GM12878 (cell line): Measurements from ENCODE around the gene PHOSPHO1. TPM values are rescaled to one million over a fixed set of nuclear protein-coding genes. Genes with fewer than 3 reads are reported as not detected.

Source experiments
- BACH1 ChIP-seq: fragments of 450-650 bp; IDR thresholded peaks from 2 replicates; pipeline ENCODE4 v1.6.1; 2017; ENCODE audit warnings: mild to moderate bottlenecking, borderline replicate concordance
- EGR1 ChIP-seq, 2 experiments: IDR thresholded peaks; 1 replicate in 1 of 2; 2 replicates in 1 of 2; pipeline ENCODE4 v1.6.1; 2011 to 2012; ENCODE audit warnings: low read depth in 2 of 2, low read length in 2 of 2, borderline replicate concordance in 1 of 2, mild to moderate bottlenecking in 1 of 2, moderate library complexity in 1 of 2
- ETV6 ChIP-seq, 2 experiments: fragments of 450-650 bp in 1 of 2; IDR thresholded peaks in 1 of 2; conservative IDR thresholded peaks in 1 of 2; 2 replicates each; pipeline ENCODE4 v1.6.1; 2014; ENCODE audit warnings: antibody characterized with exemption in 1 of 2, borderline replicate concordance in 1 of 2, low read depth in 1 of 2, mild to moderate bottlenecking in 1 of 2, moderate library complexity in 1 of 2
- FOXK2 ChIP-seq: fragments of 450-650 bp; IDR thresholded peaks from 2 replicates; pipeline ENCODE4 v1.6.1; 2017; ENCODE audit warnings: mild to moderate bottlenecking, moderate library complexity
- GABPA ChIP-seq: IDR thresholded peaks from 2 replicates; pipeline ENCODE4 v1.6.1; 2014; ENCODE audit warnings: antibody characterized with exemption, low read depth, mild to moderate bottlenecking, inconsistent platforms
- HDAC6 ChIP-seq: fragments of 200-600 bp; sonication (generic); IDR thresholded peaks from one replicate; pipeline ENCODE4 v1.8.0; 2017; ENCODE audit warnings: antibody characterized with exemption; ENCODE audit not compliant: unreplicated experiment
- IRF4 ChIP-seq: IDR thresholded peaks from 2 replicates; pipeline ENCODE4 v1.6.1; 2011; ENCODE audit warnings: low read depth, low read length
- JUNB ChIP-seq: IDR thresholded peaks from 2 replicates; pipeline ENCODE4 v1.6.1; 2016; ENCODE audit warnings: antibody characterized with exemption, mild to moderate bottlenecking
- KAT2A ChIP-seq: conservative IDR thresholded peaks from 2 replicates; pipeline ENCODE4 v1.6.1; 2011; ENCODE audit warnings: low read depth, low read length; ENCODE audit not compliant: control insufficient read depth
- NFXL1 ChIP-seq: fragments of 450-650 bp; IDR thresholded peaks from 2 replicates; pipeline ENCODE4 v1.6.1; 2017; ENCODE audit warnings: antibody characterized with exemption, mild to moderate bottlenecking, borderline replicate concordance
- NRF1 ChIP-seq: conservative IDR thresholded peaks from 2 replicates; pipeline ENCODE4 v1.6.1; 2011; ENCODE audit warnings: mild to moderate bottlenecking, low read depth, low read length, improper control_type of control experiment
- PAX8 ChIP-seq: fragments of 450-650 bp; IDR thresholded peaks from 2 replicates; pipeline ENCODE4 v1.6.1; 2017; ENCODE audit warnings: mild to moderate bottlenecking, moderate library complexity
- SIN3A ChIP-seq: IDR thresholded peaks from 2 replicates; pipeline ENCODE4 v1.6.1; 2012; ENCODE audit warnings: low read depth, low read length, improper control_type of control experiment
- STAT3 ChIP-seq: IDR thresholded peaks from 2 replicates; pipeline ENCODE4 v1.6.1; 2011; ENCODE audit warnings: low read depth, low read length, improper control_type of control experiment
- TCF12 ChIP-seq: IDR thresholded peaks from 2 replicates; pipeline ENCODE4 v1.6.1; 2011; ENCODE audit warnings: low read depth, mild to moderate bottlenecking, low read length
- YY1 ChIP-seq: IDR thresholded peaks from 2 replicates; pipeline ENCODE4 v1.6.1; 2011; ENCODE audit warnings: low read depth, mild to moderate bottlenecking, low read length
- ZNF274 ChIP-seq: IDR thresholded peaks from one replicate; pipeline ENCODE4 v1.8.0; 2011; ENCODE audit not compliant: insufficient read length, insufficient read depth
- polyA plus RNA-seq, 11 experiments: library from polyadenylated mRNA; depleted of rRNA in 4 of 11; unstranded in 6 of 11; stranded (reverse) in 5 of 11; fragments of >200 nt; fragmentation: Nextera tagmentation in 4 of 11; fragmentation: Illumina TruSeq in 1 of 11; extraction: Ambion mirVana in 4 of 11; extraction: Trizol in 1 of 11; gene quantifications; 1 replicate in 1 of 11; 2 replicates in 10 of 11; pipeline versions ENCODE4 v1.2.1 to v1.2.3, GENCODE V29; 2011 to 2016; ENCODE audit warnings: inconsistent platforms in 2 of 11, missing spikeins in 2 of 11, low read depth in 1 of 11
- total RNA-seq, 4 experiments: library from RNA; depleted of rRNA in 3 of 4; stranded (reverse); fragments of >200 nt in 3 of 4; fragmentation: Illumina TruSeq in 1 of 4; extraction: Trizol in 1 of 4; gene quantifications; 2 replicates each; pipeline versions ENCODE4 v1.2.1 to v1.2.3, GENCODE V29; 2013 to 2021
- TF ChIP-seq, protein P1 (sequence below): fragments of 450-650 bp; formaldehyde crosslinking; IDR thresholded peaks from 2 replicates; pipeline ENCODE4 v1.4.0; 2020; ENCODE audit warnings: mild to moderate bottlenecking, moderate library complexity
- TF ChIP-seq, protein P2 (sequence below): fragments of 450-650 bp; IDR thresholded peaks from 2 replicates; pipeline ENCODE4 v1.6.1; 2016; ENCODE audit warnings: mild to moderate bottlenecking, moderate library complexity, borderline replicate concordance
- TF ChIP-seq, protein P3 (sequence below): IDR thresholded peaks from 2 replicates; pipeline ENCODE4 v1.6.1; 2012; ENCODE audit warnings: low read depth, low read length, improper control_type of control experiment
- TF ChIP-seq, protein P4 (sequence below): IDR thresholded peaks from 2 replicates; pipeline ENCODE4 v1.6.1; 2011; ENCODE audit warnings: mild to moderate bottlenecking, low read depth, low read length, moderate library complexity; ENCODE audit not compliant: insufficient replicate concordance

Gene PHOSPHO1
- total and polyA plus RNA-seq, 10 of the 15 experiments (the other 5 are each of a cell fraction or from before 2014, with no cell fraction given), result 0.03 to 1.5 (median 0.16) TPM; not detected in 2

DNA sequence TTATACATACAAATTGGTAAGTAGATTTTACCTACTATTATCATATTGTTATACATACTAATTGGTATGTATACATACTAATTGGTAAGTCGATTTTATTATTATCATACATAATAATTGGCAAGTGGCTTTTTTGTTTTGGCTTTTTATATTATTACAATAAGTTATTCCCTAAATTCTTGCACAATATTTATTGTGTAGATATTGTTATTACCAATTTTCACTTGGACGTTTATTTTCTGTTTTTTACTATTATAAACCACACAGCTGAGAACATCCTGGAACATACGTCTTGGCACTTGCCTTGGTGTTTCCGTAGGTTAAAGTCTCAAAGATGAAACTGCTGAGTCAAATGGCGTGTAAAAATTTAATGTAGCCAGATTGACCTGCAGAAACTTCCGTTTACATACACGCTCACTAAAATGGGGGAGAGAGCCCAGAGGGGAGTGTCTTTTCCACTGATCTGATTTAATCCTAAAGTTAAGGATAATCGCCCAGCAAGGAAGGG lies 39.1 kb downstream of the PHOSPHO1 start (continued):
- TF ChIP-seq, protein P1, sequence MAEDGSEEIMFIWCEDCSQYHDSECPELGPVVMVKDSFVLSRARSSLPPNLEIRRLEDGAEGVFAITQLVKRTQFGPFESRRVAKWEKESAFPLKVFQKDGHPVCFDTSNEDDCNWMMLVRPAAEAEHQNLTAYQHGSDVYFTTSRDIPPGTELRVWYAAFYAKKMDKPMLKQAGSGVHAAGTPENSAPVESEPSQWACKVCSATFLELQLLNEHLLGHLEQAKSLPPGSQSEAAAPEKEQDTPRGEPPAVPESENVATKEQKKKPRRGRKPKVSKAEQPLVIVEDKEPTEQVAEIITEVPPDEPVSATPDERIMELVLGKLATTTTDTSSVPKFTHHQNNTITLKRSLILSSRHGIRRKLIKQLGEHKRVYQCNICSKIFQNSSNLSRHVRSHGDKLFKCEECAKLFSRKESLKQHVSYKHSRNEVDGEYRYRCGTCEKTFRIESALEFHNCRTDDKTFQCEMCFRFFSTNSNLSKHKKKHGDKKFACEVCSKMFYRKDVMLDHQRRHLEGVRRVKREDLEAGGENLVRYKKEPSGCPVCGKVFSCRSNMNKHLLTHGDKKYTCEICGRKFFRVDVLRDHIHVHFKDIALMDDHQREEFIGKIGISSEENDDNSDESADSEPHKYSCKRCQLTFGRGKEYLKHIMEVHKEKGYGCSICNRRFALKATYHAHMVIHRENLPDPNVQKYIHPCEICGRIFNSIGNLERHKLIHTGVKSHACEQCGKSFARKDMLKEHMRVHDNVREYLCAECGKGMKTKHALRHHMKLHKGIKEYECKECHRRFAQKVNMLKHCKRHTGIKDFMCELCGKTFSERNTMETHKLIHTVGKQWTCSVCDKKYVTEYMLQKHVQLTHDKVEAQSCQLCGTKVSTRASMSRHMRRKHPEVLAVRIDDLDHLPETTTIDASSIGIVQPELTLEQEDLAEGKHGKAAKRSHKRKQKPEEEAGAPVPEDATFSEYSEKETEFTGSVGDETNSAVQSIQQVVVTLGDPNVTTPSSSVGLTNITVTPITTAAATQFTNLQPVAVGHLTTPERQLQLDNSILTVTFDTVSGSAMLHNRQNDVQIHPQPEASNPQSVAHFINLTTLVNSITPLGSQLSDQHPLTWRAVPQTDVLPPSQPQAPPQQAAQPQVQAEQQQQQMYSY (CRISPR knock-in tag), result no peak
- TF ChIP-seq EGR1 (IDR thresholded peaks at IDR 0.05; ENCODE audit: borderline replicate concordance in 1 of 2, low read depth in 2 of 2, low read length in 2 of 2) (no peak), ETV6 (conservative IDR thresholded peaks at IDR 0.05 in 1 of 2, IDR thresholded peaks at IDR 0.05 in 1 of 2; ENCODE audit: borderline replicate concordance in 1 of 2, low read depth in 1 of 2) (peak in 1 of 2 experiments; percentile 58; a peak in 1 of 4 replicates), BACH1 (peak; percentile 85; the same call in 1 of the 2 replicates), JUNB (peak; percentile 89), STAT3 (no peak), GABPA (0 out of 2 replicates have a peak, but pooled peaks have one; percentile 56), SIN3A (no peak), NRF1 (no peak), NFXL1 (no peak), IRF4 (peak; percentile 83), ZNF274 (no peak), FOXK2 (no peak), YY1 (peak; percentile 81; the same call in 1 of the 2 replicates), HDAC6 (no peak), TCF12 (no peak), KAT2A (no peak), PAX8 (peak; percentile 84; the same call in 1 of the 2 replicates)
- TF ChIP-seq, protein P2, sequence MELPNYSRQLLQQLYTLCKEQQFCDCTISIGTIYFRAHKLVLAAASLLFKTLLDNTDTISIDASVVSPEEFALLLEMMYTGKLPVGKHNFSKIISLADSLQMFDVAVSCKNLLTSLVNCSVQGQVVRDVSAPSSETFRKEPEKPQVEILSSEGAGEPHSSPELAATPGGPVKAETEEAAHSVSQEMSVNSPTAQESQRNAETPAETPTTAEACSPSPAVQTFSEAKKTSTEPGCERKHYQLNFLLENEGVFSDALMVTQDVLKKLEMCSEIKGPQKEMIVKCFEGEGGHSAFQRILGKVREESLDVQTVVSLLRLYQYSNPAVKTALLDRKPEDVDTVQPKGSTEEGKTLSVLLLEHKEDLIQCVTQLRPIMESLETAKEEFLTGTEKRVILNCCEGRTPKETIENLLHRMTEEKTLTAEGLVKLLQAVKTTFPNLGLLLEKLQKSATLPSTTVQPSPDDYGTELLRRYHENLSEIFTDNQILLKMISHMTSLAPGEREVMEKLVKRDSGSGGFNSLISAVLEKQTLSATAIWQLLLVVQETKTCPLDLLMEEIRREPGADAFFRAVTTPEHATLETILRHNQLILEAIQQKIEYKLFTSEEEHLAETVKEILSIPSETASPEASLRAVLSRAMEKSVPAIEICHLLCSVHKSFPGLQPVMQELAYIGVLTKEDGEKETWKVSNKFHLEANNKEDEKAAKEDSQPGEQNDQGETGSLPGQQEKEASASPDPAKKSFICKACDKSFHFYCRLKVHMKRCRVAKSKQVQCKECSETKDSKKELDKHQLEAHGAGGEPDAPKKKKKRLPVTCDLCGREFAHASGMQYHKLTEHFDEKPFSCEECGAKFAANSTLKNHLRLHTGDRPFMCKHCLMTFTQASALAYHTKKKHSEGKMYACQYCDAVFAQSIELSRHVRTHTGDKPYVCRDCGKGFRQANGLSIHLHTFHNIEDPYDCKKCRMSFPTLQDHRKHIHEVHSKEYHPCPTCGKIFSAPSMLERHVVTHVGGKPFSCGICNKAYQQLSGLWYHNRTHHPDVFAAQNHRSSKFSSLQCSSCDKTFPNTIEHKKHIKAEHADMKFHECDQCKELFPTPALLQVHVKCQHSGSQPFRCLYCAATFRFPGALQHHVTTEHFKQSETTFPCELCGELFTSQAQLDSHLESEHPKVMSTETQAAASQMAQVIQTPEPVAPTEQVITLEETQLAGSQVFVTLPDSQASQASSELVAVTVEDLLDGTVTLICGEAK, result peak; percentile 41; the same call in 1 of the 2 replicates
- TF ChIP-seq, protein P3, sequence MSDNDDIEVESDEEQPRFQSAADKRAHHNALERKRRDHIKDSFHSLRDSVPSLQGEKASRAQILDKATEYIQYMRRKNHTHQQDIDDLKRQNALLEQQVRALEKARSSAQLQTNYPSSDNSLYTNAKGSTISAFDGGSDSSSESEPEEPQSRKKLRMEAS, result no peak
- TF ChIP-seq, protein P4, sequence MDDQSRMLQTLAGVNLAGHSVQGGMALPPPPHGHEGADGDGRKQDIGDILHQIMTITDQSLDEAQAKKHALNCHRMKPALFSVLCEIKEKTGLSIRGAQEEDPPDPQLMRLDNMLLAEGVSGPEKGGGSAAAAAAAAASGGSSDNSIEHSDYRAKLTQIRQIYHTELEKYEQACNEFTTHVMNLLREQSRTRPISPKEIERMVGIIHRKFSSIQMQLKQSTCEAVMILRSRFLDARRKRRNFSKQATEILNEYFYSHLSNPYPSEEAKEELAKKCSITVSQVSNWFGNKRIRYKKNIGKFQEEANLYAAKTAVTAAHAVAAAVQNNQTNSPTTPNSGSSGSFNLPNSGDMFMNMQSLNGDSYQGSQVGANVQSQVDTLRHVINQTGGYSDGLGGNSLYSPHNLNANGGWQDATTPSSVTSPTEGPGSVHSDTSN, result no peak
